Measurements from ENCODE around the gene PDZRN4. TPM values are rescaled to one million over a fixed set of nuclear protein-coding genes. Genes with fewer than 3 reads are reported as not detected.

Gene PDZRN4
- total RNA-seq, 1 experiment from 2014 or later, result not detected

DNA sequence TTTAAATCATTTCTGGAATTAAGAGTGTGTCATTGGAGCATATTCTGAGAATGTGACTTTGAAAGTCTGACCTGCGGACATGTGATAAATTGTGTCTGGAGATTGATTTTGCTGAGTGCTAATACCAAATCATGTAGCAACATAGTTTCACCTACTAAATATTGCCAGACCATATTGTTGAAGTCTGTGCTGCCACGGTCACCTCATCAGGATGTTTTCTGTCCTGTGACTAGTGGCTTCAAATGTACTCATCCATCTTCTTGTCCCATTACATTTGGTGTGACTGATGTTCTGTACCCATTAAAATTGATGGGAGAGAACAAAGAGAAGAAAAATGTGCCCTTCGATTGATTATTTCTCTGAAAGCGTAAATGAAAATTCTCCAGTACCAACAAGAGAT lies 265.3 kb downstream of the PDZRN4 start:
- no TSS peak for BruUV-seq (replicated peaks)
- Mint-ChIP-seq H3K27ac (ENCODE audit: unreplicated experiment) (no peak overlapping the region), H3K36me3 (ENCODE audit: insufficient read depth, unreplicated experiment) (no peaks in the 10 kb centered on the region), H3K4me3 (ENCODE audit: unreplicated experiment) (no peak overlapping the region), H3K4me1 (ENCODE audit: low read depth, unreplicated experiment) (no peaks in the 10 kb centered on the region), H3K9me3 (ENCODE audit: unreplicated experiment) (no peaks in the 10 kb centered on the region), H3K27me3 (ENCODE audit: insufficient read depth, unreplicated experiment) (peaks cover under 1% of the 10 kb centered on the region)
- H3K36me3 ChIP-seq (ENCODE audit: control insufficient read depth, insufficient read depth, low read length), result no peaks in the 10 kb centered on the region
- H3K9me3 ChIP-seq, result no peaks in the 10 kb centered on the region
- ChIA-PET POLR2A (no interaction called here), CTCF (no interaction called here)
- intact Hi-C loops (cut with micrococcal nuclease; ENCODE audit: unreplicated experiment), result no loop called here
- DNase-seq, result no peak
- H3K4me1 ChIP-seq, result no peaks in the 10 kb centered on the region
- no peak overlapping the region for H3K4me3 ChIP-seq (ENCODE audit: low read depth, low read length)
- H3K27me3 ChIP-seq (replicated peaks; ENCODE audit: control insufficient read depth, insufficient read depth, low read length), result no peaks in the 10 kb centered on the region
- TF ChIP-seq, protein P1, sequence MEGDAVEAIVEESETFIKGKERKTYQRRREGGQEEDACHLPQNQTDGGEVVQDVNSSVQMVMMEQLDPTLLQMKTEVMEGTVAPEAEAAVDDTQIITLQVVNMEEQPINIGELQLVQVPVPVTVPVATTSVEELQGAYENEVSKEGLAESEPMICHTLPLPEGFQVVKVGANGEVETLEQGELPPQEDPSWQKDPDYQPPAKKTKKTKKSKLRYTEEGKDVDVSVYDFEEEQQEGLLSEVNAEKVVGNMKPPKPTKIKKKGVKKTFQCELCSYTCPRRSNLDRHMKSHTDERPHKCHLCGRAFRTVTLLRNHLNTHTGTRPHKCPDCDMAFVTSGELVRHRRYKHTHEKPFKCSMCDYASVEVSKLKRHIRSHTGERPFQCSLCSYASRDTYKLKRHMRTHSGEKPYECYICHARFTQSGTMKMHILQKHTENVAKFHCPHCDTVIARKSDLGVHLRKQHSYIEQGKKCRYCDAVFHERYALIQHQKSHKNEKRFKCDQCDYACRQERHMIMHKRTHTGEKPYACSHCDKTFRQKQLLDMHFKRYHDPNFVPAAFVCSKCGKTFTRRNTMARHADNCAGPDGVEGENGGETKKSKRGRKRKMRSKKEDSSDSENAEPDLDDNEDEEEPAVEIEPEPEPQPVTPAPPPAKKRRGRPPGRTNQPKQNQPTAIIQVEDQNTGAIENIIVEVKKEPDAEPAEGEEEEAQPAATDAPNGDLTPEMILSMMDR (IDR thresholded peaks at IDR 0.05; ENCODE audit: insufficient read depth in 1 of 2, low read depth in 1 of 2, low read length in 1 of 2, severe bottlenecking in 1 of 2, unreplicated experiment in 1 of 2), result no peak

DNA sequence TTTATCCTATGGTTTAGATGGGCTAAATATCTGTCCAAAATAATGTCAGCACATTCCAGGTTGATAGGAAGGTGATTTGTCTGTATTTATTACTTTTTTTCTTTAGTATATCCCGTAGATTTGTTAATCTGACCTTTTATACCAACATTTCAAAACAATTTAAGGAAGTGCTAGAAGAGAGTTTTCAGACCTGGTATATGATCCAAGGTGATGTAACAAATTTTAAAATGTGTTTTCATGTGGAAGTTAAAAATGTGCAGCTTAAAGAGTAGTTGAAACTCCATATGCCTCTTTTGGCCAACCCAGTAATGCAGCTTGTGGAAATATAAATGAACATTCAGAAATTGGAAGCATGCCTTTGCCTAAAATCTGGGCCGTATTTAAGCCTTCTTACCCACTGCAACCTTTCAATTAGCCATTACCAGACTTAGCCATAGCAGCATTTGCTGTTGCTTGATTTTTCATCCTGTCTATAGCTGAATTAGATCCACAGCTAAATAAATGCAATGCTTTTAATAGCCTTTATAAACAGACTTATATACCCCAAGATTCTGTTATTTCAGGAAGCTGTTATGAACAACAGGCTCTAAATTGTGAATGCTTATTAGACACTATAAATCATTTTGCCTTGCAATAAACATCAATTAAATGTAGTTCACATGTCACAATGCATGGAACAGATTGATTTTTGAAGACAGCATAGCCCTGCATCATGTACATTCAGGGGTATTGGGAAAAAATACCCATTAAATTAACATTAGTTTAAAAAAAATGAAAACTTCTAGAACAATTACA lies 271.2 kb downstream of the PDZRN4 start:
- Mint-ChIP-seq H3K27ac (ENCODE audit: unreplicated experiment) (no peak overlapping the region), H3K27me3 (ENCODE audit: insufficient read depth, unreplicated experiment) (peaks cover 3% of the 10 kb centered on the region), H3K4me3 (ENCODE audit: unreplicated experiment) (no peak overlapping the region), H3K9me3 (ENCODE audit: unreplicated experiment) (no peaks in the 10 kb centered on the region), H3K36me3 (ENCODE audit: insufficient read depth, unreplicated experiment) (no peaks in the 10 kb centered on the region), H3K4me1 (ENCODE audit: low read depth, unreplicated experiment) (no peaks in the 10 kb centered on the region)
- Histone ChIP-seq H3K36me3 (ENCODE audit: control insufficient read depth, insufficient read depth, low read length) (no peaks in the 10 kb centered on the region), H3K4me1 (no peaks in the 10 kb centered on the region), H3K4me3 (ENCODE audit: low read depth, low read length) (no peak overlapping the region), H3K27me3 (replicated peaks; ENCODE audit: control insufficient read depth, insufficient read depth, low read length) (no peaks in the 10 kb centered on the region; the same call in 1 of the 2 replicates), H3K9me3 (no peaks in the 10 kb centered on the region)
- DNase-seq, result no peak
- no TSS peak for BruUV-seq (replicated peaks)
- ChIA-PET POLR2A (no interaction called here), CTCF (no interaction called here)
- TF ChIP-seq, protein P1 (IDR thresholded peaks at IDR 0.05; ENCODE audit: insufficient read depth in 1 of 2, low read depth in 1 of 2, low read length in 1 of 2, severe bottlenecking in 1 of 2, unreplicated experiment in 1 of 2), result no peak
- intact Hi-C loops (cut with micrococcal nuclease; ENCODE audit: unreplicated experiment), result no loop called here

DNA sequence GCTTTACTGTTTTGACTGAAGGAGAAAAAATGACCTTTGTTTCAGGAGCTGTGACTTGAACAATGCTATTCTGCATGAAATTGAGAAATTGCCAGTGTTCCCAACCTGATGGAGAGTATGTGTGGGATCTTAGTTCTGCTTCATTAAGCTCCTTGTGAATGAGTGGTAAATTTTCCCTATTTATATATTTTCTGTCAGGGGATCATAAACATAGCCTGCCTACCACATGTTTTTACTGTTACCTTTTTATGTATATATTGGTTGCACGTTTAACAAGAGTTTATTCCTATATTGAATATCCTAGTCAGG lies 271.7 kb downstream of the PDZRN4 start:
- Histone ChIP-seq H3K36me3 (ENCODE audit: control insufficient read depth, insufficient read depth, low read length) (no peaks in the 10 kb centered on the region), H3K4me1 (no peaks in the 10 kb centered on the region), H3K27me3 (replicated peaks; ENCODE audit: control insufficient read depth, insufficient read depth, low read length) (no peaks in the 10 kb centered on the region; the same call in 1 of the 2 replicates), H3K9me3 (no peaks in the 10 kb centered on the region), H3K4me3 (ENCODE audit: low read depth, low read length) (no peak overlapping the region)
- POLR2A ChIA-PET, result no interaction called here
- Mint-ChIP-seq H3K27me3 (ENCODE audit: insufficient read depth, unreplicated experiment) (peaks cover 3% of the 10 kb centered on the region), H3K4me3 (ENCODE audit: unreplicated experiment) (no peak overlapping the region), H3K4me1 (ENCODE audit: low read depth, unreplicated experiment) (no peaks in the 10 kb centered on the region), H3K9me3 (ENCODE audit: unreplicated experiment) (no peaks in the 10 kb centered on the region), H3K27ac (ENCODE audit: unreplicated experiment) (no peak overlapping the region), H3K36me3 (ENCODE audit: insufficient read depth, unreplicated experiment) (no peaks in the 10 kb centered on the region)
- no TSS peak for BruUV-seq (replicated peaks)
- CTCF ChIA-PET, result no interaction called here
- intact Hi-C loops (cut with micrococcal nuclease; ENCODE audit: unreplicated experiment), result no loop called here
- TF ChIP-seq, protein P1 (IDR thresholded peaks at IDR 0.05; ENCODE audit: insufficient read depth in 1 of 2, low read depth in 1 of 2, low read length in 1 of 2, severe bottlenecking in 1 of 2, unreplicated experiment in 1 of 2), result no peak
- no peak for DNase-seq

All from Caco-2 (cell line).